ENCODE results near the gene REXO4.
A peak's percentile ranks its signal among the peaks of the same experiment; 100 is the strongest.

REXO4 gene

GRCh38 chr9:133426011-133426410 lies 8.2 kb upstream of the REXO4 start:
- intact Hi-C loops (cut with DNase I): no loop called here

GRCh38 chr9:133425049-133425632 lies 7.3 kb upstream of the REXO4 start:
- intact Hi-C loops (cut with DNase I): no loop called here
- no peak for DNase-seq

More at GRCh38 chr9:133426011-133426410, 8.2 kb upstream of the REXO4 start:
- no peak for DNase-seq

- DNase-seq: no peak
- intact Hi-C loops (cut with DNase I): no loop called here
These were observed 6.4 kb upstream of the REXO4 start for GRCh38 chr9:133424187-133424586.

- DNase-seq: no peak
- intact Hi-C loops (cut with DNase I): no loop called here
These were observed 5.4 kb upstream of the REXO4 start for GRCh38 chr9:133423216-133423615.

GRCh38 chr9:133421615-133422542 lies 4.1 kb upstream of the REXO4 start, which contains the start of gene ADAMTS13:
Gene ADAMTS13, plus strand, starts transcription at chr9:133422367. Its CDS starts 77 bp downstream, at chr9:133422444.
- DNase-seq: no peak

GRCh38 chr9:133420392-133420827 lies 2.6 kb upstream of the REXO4 start:
- intact Hi-C loops (cut with DNase I): no loop called here
- DNase-seq: no peak

More at GRCh38 chr9:133421615-133422542, 4.1 kb upstream of the REXO4 start, which contains the start of gene ADAMTS13:
- intact Hi-C loops (cut with DNase I): no loop called here

GRCh38 chr9:133419005-133419404 lies 1.2 kb upstream of the REXO4 start:
- intact Hi-C loops (cut with DNase I): loop anchor here (5.0 to 10.0 kb wide), 2 partner anchors 38 to 64 kb away; partner anchors contain the start of genes CACFD1, SURF1 and SURF2
- no peak for DNase-seq

GRCh38 chr9:133415170-133415569 lies 2.6 kb downstream of the REXO4 start:
- no peak for DNase-seq
- intact Hi-C loops (cut with DNase I): loop anchor here (5.0 to 10.0 kb wide), 2 partner anchors 42 to 60 kb away; partner anchors contain the start of genes CACFD1, SURF1 and SURF2

- DNase-seq: no peak
- intact Hi-C loops (cut with DNase I): loop anchor here (5.0 kb wide), 1 partner anchor 79 kb away; no protein-coding TSS in a partner anchor
These were observed 9.8 kb downstream of the REXO4 start for GRCh38 chr9:133408042-133408441.

- intact Hi-C loops (cut with DNase I): loop anchor here (5.0 kb wide), 1 partner anchor 81 kb away; no protein-coding TSS in a partner anchor
- peak; percentile 70 to 91 (median 82) for DNase-seq
These were observed 11.1 kb downstream of the REXO4 start for GRCh38 chr9:133406480-133407307.

- DNase-seq: no peak
- intact Hi-C loops (cut with DNase I): loop anchor here (5.0 kb wide), 1 partner anchor 82 kb away; no protein-coding TSS in a partner anchor
These were observed 12.0 kb downstream of the REXO4 start for GRCh38 chr9:133405508-133406438.

- intact Hi-C loops (cut with DNase I): loop anchor here (5.0 kb wide), 1 partner anchor 83 kb away; no protein-coding TSS in a partner anchor
- no peak for DNase-seq
These were observed 13.3 kb downstream of the REXO4 start for GRCh38 chr9:133404454-133405002.

- DNase-seq: peak in 8 of 42 donors; percentile 19 to 52 (median 30)
- intact Hi-C loops (cut with DNase I): no loop called here
These were observed 13.9 kb downstream of the REXO4 start for GRCh38 chr9:133403766-133404453.

- intact Hi-C loops (cut with DNase I): no loop called here
These were observed 15.1 kb downstream of the REXO4 start for GRCh38 chr9:133402689-133403088.

GRCh38 chr9:133401588-133401987 lies 16.2 kb downstream of the REXO4 start:
- DNase-seq: no peak
- intact Hi-C loops (cut with DNase I): no loop called here

More at GRCh38 chr9:133402689-133403088, 15.1 kb downstream of the REXO4 start:
- no peak for DNase-seq

GRCh38 chr9:133400292-133400691 lies 17.5 kb downstream of the REXO4 start:
- DNase-seq: no peak
- intact Hi-C loops (cut with DNase I): no loop called here

GRCh38 chr9:133397895-133398294 lies 19.9 kb downstream of the REXO4 start:
- intact Hi-C loops (cut with DNase I): no loop called here
- DNase-seq: no peak
